GM18502 (cell line): Measurements from ENCODE around the gene SNX32.

Experiments used
- ATAC-seq: cut with Tn5 transposase; IDR thresholded peaks from one replicate; pipeline ENCODE4 v1.9.1; 2021; ENCODE audit warnings: mild to moderate bottlenecking; ENCODE audit not compliant: unreplicated experiment, poor library complexity

The SNX32 gene

DNA sequence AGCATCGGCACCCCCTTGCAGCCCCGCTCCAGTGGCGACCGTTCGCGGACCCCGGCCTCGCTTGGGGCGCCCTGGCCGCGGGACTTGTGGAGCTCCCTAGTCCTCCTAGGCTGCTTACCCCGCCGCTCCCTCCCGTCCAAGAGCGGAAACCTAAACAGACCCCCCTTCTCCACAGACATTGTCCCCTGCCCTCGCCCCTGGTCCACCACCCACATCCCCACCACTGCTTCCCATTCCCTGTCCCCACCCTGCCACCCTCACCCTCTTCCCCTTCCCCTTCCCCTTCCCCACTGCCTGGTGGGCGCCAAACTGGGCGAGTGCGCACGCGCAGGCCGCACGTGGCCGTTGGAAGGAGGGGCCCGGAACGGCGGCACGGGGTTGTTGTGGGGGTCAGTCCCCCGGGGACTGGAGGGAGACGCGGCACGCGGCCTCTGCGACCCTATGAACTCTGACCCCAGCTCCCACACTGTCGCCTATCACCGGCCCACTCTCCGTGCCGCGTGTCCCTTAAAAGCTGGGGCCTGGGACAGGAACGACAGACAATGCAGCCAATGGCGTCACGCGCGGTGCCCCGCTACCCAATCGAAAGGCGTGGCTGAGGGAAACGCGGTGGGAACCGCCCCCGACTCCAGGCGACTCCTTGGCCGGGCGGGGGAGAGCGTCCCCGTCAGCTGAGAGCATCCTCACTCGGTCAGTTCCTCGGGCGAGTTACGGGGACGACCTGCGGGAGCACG lies at the start of gene SNX32:
Gene SNX32 (plus strand): TSS at position 667 of the 734 bp plus-strand sequence. CDS start 103 bp downstream, outside the sequence.
- ATAC-seq: peak; percentile 86

DNA sequence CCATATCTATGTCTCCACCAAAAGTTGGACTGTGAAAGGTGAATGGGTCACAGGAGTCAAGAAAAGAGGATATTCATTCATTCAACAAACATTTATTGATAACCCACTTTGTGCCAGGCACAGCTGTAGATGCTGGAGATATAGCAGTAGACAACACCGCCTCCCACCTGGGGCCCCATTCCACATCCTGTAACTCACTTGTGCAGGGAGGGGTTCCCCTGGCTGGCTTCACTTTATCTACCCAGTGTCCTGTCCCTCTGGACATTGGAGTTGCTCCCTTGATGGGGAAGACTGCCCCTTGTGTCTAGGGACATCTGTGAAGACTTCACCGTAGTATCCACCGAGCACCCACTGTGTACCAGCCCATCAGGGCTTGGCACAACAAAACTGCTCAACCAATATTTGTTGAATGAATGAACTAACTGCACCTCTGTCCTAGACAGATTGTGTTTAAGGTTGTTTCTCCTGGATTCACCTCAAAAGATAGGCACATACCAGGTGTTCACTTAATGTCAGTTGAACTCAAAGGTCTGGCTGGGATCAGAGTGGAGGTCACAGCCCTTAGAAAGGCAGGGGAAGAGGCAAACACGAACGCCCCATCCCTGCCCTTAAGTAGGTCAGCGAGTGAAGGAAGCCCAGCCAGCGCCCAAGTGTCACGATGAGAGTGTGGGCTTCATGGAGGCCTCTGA lies 48.3 kb upstream of the SNX32 start:
- no peak for ATAC-seq

DNA sequence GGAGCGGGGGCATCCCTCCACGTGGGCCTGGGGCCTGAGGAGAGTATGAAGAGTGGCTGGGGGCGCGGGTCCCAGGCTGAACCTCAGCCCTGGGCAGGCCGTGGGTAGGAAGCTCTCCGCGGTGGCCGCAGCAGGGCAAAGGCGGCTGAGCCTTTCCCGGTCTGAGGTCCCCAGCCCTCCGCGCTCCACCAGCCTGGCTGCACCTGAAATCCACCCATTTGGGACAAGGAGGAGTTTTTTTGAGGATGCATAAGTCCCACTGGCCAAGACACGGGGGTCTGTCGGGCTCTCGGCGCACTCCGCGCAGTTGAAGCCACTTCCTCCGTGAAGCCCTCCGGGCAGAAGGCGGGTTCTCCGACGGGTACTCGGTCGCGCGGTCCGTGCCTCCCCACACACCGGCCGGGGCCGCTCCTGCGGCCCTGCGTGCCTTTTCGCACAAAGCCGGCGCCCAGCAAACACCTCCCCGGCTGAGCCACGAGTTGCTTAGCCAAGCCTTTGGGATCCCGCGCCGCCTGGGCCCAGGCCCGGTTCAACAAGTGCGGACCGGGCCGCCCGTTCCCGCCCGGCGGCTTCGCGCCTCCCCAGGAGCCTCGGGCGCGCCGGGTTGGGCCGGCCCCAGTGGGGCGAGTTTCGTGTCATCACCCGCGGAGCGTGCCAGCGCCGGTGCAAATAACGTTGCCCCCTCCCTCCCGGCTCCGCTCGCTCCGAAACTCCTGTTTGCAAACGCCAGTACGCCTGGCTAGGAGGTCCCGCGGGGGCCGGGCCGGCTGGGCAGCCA lies 47.6 kb upstream of the SNX32 start:
- ATAC-seq: no peak

DNA sequence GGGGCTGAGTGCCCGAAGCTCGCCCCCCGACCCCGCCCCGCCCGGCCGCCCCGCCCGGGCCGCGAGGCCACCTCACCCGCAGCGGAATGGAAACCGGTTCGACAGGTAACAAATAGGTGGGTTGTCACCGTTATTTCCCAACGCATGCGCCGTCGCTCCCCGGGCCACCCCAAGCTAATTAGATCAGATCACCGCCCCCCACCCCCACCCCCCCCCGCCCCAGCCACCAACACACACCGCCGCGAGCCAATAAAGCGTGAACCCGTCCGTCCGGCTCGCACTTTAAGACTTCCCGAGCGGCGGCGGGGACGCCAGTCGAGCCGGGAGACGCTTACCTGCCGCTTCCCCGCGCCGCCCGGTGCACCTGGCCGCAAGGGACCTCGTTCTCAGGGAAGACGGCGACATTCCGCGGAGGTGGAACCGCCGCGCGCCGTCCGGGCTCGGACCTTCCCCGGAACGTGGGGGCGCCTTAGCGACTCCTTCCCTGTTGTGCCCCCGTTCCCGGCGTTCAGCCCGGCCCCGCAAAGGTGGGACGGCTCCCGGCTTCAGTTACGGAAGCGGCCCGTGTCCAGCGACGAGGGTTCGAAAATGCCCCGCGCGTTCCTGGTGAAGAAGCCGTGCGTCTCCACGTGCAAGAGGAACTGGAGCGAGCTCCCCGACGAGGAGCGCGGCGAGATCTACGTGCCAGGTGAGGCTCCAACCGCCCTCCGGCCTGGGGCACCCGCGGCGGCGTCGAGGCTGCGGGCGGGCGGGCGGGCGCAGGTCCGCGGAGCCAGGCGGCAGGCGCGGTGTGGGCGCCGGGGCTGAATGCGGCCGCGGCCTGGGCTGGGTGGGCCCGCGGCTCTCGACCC lies 46.8 kb upstream of the SNX32 start, which contains the start of gene OVOL1:
Gene OVOL1 (plus strand): TSS at position 278 of the 851 bp plus-strand sequence. CDS start 311 bp downstream, at position 589.
- no peak for ATAC-seq

DNA sequence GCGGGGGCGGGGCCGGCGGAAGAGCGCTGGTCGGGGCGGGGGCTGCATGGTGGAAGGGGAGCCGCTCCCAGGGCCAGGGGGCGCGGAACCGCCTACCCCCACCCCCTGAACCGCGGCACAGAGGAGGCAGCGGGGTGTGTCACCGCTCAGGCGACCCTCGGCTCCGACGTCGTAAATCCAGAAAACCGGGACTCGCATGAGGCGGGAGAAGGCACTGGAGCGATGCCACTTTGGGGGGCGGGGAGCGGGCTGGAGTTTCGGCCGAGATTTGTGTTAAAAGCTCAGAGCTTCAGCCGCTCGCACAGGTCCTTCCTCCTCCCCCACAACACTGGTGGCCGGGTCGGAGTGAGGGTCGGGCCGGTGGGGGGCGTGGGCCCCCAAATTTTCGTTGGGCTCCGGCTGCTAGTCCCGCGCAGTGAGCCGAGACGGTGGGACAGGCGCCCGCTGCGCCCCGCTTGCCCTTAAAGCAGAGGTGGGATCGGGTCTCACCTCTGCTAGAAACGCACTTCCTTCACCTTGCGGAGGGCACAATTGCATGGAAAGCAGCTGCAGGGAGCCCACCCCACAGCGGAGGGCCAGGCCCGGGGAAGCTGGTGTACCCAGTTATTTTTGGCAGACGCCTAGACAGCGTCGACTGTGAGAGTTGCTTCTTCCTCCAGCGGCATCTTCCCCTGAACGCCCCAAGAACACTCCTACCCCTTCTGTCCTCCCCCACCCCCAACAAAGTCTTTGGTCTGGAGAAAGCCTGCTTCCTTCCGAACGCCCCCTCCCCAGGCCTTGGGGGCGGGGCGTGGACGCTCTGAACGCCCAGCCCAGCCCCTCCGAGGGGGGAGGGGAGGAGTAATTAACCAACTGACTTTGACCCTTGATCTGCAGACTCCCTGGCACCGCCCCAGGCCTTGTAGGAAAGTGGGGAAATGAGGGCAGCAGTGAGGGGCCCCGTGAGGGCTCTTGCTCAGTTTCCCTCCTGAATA lies 45.8 kb upstream of the SNX32 start:
- ATAC-seq: no peak

DNA sequence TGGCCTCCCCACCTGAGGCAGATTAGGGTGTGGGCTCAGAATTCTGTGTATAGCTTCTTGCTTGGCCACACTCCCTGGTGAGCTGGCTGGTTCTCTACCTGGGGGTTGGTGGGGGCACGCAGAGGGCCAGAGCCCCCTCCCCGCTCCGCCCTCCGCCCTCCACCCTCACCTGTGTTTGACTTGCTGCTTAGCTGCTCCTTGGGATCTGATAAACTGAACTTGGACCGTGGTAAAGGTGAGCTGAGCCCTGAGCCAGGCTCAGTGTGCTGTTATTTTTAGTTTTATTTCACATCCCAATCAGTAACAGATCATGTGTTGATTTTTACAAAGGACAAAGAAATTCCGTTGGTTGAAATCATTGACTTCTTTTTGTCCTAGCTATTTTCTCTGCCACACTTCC lies 44.9 kb upstream of the SNX32 start:
- no peak for ATAC-seq

DNA sequence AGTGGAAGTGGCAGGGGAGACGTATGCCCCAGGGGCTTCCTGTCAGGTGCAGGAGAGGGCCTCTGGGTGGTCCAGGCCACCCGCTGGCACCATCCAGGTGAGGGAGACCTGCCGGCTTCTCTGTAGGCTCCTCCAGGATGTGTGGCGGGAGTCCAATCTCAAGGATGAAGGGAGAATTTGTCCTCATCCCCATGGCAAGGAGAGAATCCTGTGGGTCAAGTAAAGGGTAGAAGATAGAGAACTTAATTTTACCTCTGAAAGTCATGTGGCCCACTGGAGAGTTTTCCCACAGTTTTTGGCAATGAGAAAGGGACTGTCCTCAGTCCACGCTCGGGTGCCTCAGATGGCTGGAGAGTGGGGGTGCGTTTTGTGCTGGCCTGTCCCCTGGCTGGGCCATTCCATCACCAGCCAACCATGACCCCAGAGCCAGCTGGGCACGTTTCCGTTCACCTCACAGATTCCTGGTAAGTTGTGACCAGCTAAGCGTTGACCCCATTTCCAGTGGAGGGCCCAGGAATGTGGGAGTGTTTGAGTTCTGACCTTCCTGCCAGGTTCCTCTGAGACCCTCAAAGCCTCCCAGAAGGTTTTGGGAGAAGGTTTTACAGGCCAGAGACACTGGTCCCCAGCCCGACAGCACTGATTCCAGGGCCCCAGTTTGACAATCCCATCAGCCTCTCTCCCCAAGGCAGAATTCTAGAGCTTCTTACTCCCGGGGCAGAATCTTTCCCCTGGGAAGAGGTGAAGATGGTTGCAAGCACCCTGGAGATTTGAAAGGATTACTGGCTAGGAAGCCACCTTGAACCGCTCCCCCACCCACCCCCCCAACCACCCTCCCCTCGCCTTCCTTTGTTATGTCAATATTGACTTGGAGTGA lies 44.3 kb upstream of the SNX32 start:
- ATAC-seq: no peak

DNA sequence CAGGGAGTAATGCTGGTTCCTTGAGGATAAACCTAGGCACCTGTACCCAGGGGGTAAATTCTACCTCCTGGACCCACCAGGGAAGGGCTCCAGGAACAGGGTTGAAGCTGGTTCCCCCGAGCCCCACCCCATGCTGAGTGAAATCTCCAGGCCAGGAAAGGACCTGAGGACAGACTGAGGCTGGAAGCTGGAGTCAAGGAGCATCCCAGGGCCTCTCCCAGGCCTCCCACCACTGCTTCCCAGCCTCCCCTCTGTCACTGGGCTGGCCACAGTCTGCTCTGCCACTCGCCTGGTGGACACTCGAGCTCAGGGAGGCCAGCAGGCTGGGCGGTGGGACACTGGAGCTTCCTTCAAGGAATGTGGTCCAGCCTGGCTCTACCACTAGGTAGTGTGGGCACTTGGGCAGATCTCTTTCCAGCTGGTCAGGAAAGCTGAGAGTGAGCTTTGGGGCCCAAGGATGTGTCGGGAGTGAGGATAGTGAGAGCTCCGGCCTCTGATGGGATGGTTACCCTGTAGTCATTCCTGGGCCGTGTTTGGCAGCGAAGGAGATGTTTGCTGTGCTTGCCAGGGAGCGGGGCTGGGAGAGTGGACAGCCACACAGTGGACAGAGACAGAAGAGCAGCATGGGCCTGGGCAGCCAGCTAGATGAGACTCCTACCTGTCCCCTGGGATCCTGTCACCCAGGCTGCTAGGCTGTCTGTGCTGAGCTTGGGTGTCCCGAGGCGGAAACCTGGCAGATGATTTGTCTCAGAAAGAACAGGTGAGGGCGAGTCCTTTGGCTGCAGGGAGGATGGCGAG lies 43.5 kb upstream of the SNX32 start:
- ATAC-seq: no peak

DNA sequence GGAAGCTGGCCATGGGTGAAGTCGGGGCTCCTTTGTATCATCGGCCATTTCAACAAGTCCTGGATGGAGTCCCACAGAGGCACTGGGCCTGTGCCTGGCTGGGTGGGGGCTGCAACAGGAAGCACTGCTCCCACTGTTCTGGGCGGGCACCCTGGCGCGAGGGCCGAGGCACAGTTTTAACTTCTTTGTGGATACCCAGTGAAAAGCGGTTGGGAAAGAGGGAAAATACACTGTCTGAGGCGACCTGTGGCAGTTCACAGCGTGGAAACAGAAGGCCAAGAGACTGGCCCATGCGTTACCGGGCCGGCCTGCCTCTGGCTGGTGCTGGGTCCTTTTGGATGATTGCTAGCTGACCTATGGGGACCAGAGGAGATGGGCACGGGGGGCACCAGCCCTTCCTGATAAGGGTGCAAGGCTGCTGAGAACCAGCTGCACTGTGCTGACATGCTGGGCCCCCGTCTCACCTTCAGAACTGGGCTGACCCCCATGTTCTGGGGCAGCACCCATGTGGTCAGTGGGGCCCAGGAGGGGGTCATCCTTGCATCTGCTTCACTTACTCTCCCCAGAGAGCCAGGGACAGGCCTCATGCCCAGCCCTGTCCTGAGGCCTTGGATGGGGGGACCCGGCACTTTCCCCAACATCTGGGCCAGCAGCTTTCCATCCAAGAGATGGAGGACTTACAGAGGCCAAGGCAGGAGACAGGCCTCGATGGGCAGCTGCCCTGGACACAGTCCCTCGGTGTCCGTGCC lies 42.7 kb upstream of the SNX32 start:
- no peak for ATAC-seq

DNA sequence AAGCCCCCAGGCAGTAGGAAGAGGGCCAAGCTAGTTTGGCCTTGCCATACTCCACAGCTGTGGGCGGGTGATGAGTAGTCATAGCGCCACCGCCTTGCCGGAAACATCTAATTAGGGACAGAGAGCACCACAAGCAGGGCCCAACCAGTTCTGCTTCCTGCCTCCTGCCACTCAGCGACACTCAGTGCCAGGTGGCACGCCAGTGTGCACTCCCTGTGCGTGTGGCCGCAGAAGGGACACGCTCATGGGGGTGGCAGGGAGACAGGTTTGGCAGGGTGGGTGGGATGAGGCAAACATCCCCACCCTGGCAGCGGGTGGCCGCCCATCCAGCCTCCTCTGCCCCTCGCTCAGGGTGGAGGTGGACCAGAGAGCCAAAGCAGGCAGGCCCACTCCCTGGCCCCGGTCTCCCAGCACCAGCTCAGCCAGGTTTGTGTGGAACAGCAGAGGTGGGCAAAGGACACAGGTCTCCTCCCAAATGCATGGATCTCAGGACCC lies 42.0 kb upstream of the SNX32 start:
- no peak for ATAC-seq

DNA sequence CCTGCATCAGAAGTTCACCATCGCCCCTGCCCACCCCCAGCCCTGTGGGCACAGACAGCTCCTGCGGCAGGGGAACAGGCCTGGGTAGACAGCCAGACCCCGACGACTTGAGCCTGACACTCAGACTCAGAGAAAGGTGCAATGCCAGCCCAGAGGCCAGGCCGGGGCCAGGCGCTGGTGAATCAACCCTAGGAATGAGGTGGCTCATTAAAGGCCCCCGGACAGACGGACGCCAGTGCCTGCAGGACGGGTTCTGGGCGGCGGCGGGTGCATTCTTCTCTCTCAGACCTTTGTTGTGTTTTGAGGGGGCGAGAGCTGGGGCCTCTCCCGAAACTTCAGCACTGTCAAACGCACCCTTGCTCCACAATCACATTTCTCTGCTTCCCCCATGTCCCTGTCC lies 41.3 kb upstream of the SNX32 start:
- no peak for ATAC-seq

DNA sequence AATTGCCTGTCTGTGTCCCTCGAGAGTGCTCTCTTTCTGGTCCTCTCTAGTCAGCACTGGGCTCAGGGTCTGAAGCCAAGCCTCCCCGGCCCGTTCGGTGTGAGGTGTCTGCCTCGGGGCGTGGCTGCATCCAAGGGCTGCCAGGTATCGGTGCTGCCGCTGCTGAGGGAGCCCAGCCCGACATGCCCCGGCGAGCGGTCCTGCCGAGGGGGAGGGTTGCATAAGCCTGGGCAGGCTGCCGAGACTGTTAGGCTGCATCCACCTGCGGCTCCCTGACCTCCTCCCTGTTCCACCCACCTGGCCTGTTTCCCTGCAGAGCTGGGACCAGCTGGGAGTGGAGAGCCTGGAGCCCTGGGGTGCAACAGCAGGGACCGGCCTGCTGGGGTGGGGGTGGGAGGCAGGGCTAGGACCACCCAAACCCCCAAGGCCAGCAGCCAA lies 40.6 kb upstream of the SNX32 start:
- no peak for ATAC-seq

DNA sequence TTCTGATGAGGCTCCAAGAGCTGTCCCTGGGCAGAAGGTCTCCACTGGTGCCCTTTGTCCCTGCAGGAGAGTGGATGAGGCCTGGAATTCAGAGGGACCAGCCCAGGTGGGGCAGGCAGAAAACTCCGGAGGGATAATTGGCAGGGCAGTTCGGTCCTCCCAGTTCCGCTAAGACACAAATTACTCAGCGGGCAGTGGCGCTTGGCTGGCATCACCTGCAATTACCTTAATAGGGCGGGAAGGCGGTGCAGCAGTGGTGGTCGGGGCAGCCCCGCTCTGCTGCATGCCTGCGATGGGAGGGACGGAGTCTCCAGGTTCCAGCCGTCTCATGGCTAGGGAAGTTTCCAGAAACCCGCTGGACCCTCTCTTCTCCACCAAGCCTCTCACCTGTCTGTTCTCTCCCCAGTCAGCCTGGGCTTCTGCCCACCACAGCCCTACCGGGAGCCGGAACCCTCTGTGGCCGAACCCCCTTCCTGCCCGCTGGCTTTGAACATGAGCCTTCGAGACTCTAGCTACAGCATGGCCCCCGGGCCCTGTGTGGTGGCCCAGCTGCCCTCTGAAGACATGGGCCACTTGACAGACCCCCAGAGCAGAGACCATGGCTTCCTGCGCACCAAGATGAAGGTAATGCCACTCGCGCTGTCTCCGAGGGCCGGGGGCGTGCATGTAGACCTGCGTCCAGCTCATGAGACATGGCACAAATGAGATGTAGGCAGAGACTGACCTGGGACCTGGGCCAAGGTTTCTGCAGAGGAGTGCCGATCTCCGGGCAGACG lies 40.0 kb upstream of the SNX32 start:
- no peak for ATAC-seq

DNA sequence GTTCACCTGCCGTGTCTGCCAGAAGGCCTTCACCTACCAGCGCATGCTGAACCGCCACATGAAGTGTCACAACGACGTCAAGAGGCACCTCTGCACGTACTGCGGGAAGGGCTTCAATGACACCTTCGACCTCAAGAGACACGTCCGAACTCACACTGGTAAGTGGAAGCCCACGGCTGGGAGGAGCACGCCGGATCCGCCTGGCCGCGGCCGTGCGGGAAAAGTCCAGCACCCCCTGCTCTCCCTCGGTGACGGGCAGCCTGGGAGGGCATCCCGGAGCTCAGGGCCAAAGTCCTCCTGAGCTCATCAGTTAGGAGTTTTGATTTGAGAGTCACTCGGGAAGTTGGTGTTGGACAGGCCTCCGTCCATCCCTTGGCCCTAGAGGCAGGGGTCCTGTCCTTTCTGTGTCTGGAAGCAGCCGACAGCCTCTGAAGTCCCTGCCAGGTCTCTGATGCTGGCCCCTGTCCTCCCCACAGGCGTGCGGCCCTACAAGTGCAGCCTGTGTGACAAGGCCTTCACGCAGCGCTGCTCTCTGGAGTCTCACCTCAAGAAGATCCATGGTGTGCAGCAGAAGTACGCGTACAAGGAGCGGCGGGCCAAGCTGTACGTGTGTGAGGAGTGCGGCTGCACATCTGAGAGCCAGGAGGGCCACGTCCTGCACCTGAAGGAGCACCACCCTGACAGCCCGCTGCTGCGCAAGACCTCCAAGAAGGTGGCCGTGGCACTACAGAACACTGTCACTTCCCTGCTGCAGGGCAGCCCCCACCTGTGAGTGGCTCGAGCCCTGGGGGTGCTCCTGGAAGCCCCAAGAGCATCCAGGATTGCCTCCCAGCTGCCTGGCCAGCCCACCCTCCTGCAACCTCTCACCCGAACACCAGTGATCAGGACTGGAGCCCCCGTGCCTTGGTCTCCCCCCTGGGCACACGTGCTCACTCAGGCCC lies 38.9 kb upstream of the SNX32 start:
- ATAC-seq: no peak
